22Rv1 (cell line): Measurements from ENCODE around the gene CAMTA2.
"Not testable (repeated sequence)": the region's sequence is repeated elsewhere in the genome, so short reads cannot be mapped to it uniquely, and the experiment has no call there.

Source experiments
- H3K27ac ChIP-seq: fragments of 450-650 bp; 2 replicates; pipeline ENCODE4 v1.5.1; 2017
- CTCF ChIP-seq: fragments of 450-650 bp; IDR thresholded peaks from 2 replicates; pipeline ENCODE4 v1.5.1; 2017; ENCODE audit warnings: mild to moderate bottlenecking
- ZFX ChIP-seq: fragments of 450-650 bp; IDR thresholded peaks from 2 replicates; pipeline ENCODE4 v1.6.1; 2017; ENCODE audit warnings: antibody characterized with exemption, borderline replicate concordance

The CAMTA2 gene

DNA sequence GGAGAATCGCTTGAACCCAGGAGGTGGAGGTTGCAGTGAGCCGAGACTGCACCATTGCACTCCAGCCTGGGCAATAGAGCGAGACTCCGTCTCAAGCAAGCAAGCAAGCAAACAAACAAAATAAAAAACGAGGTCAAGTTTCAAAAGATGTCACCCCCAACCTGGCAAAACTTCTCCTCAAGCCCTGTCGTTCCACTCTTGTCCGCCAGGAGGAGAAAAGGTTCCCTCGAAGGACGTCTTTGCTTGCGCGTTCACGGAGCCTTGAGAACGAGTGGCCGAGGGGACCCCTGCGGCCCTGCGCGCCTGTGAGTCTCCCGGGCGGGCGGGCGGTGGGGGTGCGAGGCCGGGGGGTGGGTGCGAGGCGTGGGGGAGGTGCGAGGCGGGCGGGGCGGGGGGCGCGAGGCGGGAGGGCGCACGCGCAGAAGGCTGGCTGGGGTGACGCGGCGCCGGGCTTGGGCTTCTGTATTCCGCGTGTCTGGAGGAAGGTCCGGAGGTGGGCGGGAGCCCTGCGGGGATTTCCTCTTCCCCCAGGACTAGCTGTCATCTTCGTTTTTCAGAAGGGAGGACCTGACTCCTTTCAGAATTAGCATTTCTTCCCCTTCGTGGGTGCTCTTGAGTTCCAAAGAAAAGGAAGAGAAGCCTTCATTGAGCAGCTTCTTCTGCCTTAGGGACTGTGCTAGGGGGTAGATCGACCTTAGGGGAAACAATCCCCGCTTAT lies 44.0 kb upstream of the CAMTA2 start:
- TF ChIP-seq ZFX (no peak), CTCF (peak; percentile 75)
- peak overlapping the region; percentile 44 for H3K27ac ChIP-seq

- not testable (repeated sequence) for H3K27ac ChIP-seq
Observed at GRCh38 chr17:5030168-5030567, 42.7 kb upstream of the CAMTA2 start.

- TF ChIP-seq ZFX (no peak), CTCF (no peak)
- no peak overlapping the region for H3K27ac ChIP-seq
Observed at GRCh38 chr17:5027916-5028315, 40.4 kb upstream of the CAMTA2 start.

DNA sequence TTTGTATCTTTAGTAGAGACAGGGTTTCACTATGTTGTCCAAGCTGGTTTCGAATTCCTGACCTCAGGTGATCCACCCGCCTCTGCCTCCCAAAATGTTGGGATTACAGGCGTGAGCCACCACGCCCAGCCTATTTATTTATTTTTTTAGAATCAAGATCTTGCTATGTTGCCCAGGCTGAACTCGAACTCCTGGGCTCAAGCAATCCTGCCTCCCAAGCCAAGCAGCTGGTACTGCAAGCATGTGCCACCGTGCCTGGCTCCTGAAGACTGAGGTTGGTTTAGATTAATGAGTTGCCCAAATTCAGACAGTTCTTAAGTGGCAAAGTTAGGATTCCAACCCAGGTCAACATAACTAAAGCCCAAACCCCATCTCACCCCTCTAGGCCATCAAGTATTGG lies 39.8 kb upstream of the CAMTA2 start:
- TF ChIP-seq ZFX: no peak
- no peak for TF ChIP-seq CTCF
- no peak overlapping the region for H3K27ac ChIP-seq

DNA sequence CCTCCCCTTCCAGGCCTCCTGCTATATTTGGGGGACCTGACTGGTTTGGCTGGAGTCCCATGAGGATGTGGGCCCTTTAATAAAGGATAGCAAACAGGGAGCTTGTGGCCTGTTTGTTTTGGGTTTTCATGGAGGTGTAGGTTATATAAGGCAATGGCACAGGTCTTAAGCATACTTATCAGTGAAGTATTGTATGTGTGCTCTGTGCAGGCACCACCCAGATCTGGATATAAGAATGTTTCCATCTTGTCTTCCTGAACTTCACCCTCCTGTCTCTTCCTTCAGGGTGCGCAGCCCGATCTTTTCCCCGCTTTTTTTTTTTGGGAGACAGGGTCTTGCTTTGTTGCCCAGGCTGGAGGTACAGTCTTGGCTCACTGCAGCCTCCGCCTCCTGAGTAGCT lies 37.1 kb upstream of the CAMTA2 start:
- no peak overlapping the region for H3K27ac ChIP-seq
- no peak for TF ChIP-seq CTCF
- no peak for TF ChIP-seq ZFX

DNA sequence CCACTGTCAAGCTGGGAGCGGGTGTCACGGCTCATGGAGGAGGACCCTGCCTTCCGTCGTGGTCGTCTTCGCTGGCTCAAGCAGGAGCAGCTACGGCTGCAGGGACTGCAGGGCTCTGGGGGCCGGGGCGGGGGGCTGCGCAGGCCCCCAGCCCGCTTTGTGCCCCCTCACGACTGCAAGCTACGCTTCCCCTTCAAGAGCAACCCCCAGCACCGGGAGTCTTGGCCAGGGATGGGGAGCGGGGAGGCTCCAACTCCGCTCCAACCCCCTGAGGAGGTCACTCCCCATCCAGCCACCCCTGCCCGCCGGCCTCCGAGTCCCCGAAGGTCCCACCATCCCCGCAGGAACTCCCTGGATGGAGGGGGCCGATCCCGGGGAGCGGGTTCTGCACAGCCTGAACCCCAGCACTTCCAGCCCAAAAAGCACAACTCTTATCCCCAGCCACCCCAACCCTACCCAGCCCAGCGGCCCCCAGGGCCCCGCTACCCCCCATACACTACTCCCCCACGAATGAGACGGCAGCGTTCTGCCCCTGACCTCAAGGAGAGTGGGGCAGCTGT lies 36.2 kb upstream of the CAMTA2 start:
- H3K27ac ChIP-seq: no peak overlapping the region
- TF ChIP-seq CTCF: no peak

DNA sequence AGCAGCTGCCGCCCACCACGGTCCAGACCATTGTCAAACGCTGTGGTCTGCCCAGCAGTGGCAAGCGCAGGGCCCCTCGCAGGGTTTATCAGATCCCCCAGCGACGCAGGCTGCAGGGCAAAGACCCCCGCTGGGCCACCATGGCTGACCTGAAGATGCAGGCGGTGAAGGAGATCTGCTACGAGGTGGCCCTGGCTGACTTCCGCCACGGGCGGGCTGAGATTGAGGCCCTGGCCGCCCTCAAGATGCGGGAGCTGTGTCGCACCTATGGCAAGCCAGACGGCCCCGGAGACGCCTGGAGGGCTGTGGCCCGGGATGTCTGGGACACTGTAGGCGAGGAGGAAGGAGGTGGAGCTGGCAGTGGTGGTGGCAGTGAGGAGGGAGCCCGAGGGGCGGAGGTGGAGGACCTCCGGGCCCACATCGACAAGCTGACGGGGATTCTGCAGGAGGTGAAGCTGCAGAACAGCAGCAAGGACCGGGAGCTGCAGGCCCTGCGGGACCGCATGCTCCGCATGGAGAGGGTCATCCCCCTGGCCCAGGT lies 34.8 kb upstream of the CAMTA2 start:
- no peak for TF ChIP-seq ZFX
- TF ChIP-seq CTCF: no peak
- no peak overlapping the region for H3K27ac ChIP-seq

- H3K27ac ChIP-seq: no peak overlapping the region
- no peak for TF ChIP-seq ZFX
Observed at GRCh38 chr17:5020502-5021023, 33.1 kb upstream of the CAMTA2 start.
